SJCRH30 (cell line): ENCODE measurements around the gene LRRC7. TPM values are rescaled to one million over a fixed set of nuclear protein-coding genes. Genes with fewer than 3 reads are reported as not detected.
"Not testable (repeated sequence)": the region's sequence is repeated elsewhere in the genome, so short reads cannot be mapped to it uniquely, and the experiment has no call there.

Experiments used
- DNase-seq, 2 experiments: peaks; one replicate each; pipeline ENCODE4 v3.0.0-alpha.2; 2015 to 2020
- H3K27ac ChIP-seq: fragments of 250-450 bp; sonication (Bioruptor Pico); 2 replicates; pipeline ENCODE4 v1.5.1; 2020; ENCODE audit warnings: mild to moderate bottlenecking, moderate library complexity
- H3K27me3 ChIP-seq: fragments of 250-450 bp; sonication (Bioruptor Pico); 2 replicates; pipeline ENCODE4 v1.5.1; 2020; ENCODE audit warnings: mild to moderate bottlenecking, moderate library complexity
- H3K36me3 ChIP-seq: fragments of 250-450 bp; sonication (Bioruptor Pico); 2 replicates; pipeline ENCODE4 v1.5.1; 2020; ENCODE audit warnings: mild to moderate bottlenecking, moderate library complexity
- H3K4me1 ChIP-seq: fragments of 250-450 bp; sonication (Bioruptor Pico); 2 replicates; pipeline ENCODE4 v1.5.1; 2020; ENCODE audit warnings: mild to moderate bottlenecking, moderate library complexity
- H3K4me3 ChIP-seq: fragments of 250-450 bp; sonication (Bioruptor Pico); 2 replicates; pipeline ENCODE4 v1.5.1; 2020; ENCODE audit warnings: mild to moderate bottlenecking, moderate library complexity
- H3K9me3 ChIP-seq: fragments of 250-450 bp; sonication (Bioruptor Pico); replicated peaks from 2 replicates; pipeline ENCODE4 v1.5.1; 2020; ENCODE audit warnings: mild to moderate bottlenecking, moderate library complexity
- total RNA-seq: library from RNA; depleted of rRNA; stranded (reverse); fragments of >200 nt; shearing (Covaris generic); gene quantifications from 2 replicates; pipeline ENCODE4 v1.2.3, GENCODE V29; 2014

Gene LRRC7
- total RNA-seq, 1 experiment from 2014 or later = 0.04 TPM

DNA sequence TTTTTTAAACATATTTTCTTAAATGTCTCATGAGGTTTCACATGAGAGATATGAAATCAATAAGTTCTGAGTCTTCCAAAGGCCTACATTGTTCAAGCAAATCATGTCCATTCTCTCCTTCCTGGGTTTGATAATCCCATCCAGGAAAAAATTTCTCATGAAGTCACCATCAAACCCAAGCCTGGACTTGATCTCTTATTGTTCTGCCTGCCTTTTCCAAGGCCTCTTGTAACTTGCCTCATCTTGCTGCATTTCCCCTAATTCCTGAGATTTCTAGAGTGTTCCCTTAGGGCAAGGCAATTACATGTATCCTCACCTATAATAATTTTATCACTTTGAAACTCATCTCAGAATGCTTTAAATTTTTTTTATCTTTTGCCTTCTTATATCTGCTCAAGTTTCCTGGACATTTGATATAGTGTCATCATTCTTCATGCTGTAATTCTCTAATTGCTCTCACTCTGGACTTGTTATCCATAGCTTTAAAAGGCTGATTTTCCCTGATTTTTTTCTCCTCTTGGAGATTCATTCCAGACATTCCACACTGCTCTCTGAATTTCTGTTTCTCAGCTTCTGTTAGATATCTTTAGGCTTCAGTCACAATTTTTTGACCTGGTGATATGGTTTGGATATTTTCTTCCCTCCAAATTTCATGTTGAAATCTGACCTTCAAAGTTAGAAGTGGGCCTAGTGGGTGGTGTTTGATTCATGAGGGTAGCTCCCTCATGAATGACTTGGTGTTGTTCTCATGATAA, 126.4 kb downstream of the LRRC7 start:
- Histone ChIP-seq H3K4me3 (no peak overlapping the region), H3K27ac (no peak overlapping the region), H3K9me3 (no peaks in the 10 kb centered on the region), H3K4me1 (no peaks in the 10 kb centered on the region), H3K36me3 (no peaks in the 10 kb centered on the region), H3K27me3 (no peaks in the 10 kb centered on the region)
- no peak for DNase-seq

DNA sequence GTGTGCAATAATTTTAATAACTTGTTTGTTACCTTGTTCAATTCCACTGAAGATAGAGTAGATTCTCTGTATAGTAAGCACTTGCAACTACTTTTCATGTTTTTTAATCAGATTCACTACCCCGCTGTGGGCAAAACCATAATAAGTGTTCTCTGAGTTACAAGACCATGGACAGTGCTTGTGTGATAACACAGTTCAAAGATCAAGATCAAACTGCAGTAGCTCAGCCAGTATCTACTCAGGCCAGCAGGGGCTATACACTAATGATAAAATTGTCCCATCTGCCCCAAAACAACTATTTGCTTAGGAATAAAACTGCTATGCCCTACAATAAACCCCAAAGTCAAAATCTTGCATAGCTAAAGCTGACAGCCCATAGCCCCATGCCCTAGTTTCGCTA, 129.6 kb downstream of the LRRC7 start:
- no peak for DNase-seq
- Histone ChIP-seq H3K4me1 (no peaks in the 10 kb centered on the region), H3K27me3 (no peaks in the 10 kb centered on the region), H3K36me3 (no peaks in the 10 kb centered on the region), H3K9me3 (no peaks in the 10 kb centered on the region), H3K27ac (no peak overlapping the region), H3K4me3 (no peak overlapping the region)

DNA sequence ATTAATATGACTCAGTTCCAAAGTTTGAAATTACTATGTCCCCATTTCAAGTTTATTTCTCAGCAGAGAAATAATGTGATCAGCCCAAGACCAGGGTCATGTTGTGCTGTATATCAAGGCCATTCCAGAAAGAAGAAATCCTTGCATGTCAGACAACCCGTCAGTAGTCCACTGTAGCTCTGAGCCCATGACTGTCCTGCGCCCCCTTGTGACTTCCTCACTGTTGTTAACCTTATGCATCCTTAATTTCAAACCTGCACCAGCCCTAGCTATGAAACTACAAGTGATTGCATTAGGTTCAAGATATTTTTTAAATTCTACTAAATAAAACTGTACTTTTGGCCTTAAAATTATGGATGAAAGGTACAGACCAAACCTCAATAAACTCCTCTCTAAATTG, 133.0 kb downstream of the LRRC7 start:
- Histone ChIP-seq H3K36me3 (no peaks in the 10 kb centered on the region), H3K4me1 (no peaks in the 10 kb centered on the region), H3K27ac (no peak overlapping the region), H3K27me3 (no peaks in the 10 kb centered on the region), H3K4me3 (no peak overlapping the region), H3K9me3 (no peaks in the 10 kb centered on the region)
- DNase-seq = peak; percentile 27 to 51

DNA sequence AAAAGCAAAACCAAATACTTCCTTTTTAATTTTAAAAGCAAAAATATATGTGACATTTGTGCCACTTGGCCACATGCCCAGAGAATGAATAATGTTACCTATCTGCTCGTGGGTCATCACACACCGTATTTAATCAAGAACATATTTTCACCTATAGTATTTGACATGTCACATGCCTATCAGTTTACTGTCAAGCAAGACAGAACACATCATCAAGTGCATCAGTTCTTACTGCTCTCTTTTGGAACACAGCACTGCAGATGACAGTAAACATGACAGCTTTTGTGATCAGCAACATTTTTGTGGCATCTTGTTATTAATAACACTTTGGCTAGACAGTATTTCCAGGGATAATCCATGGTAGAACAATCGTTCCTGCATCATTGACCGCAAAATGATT, 134.4 kb downstream of the LRRC7 start:
- DNase-seq = no peak
- 0 out of 2 replicates have a peak, but pooled peaks cover 3% of the 10 kb centered on the region for H3K27me3 ChIP-seq
- H3K4me1 ChIP-seq = no peaks in the 10 kb centered on the region
- H3K4me3 ChIP-seq = no peak overlapping the region
- H3K36me3 ChIP-seq = no peaks in the 10 kb centered on the region
- H3K9me3 ChIP-seq = no peaks in the 10 kb centered on the region
- no peak overlapping the region for H3K27ac ChIP-seq

DNA sequence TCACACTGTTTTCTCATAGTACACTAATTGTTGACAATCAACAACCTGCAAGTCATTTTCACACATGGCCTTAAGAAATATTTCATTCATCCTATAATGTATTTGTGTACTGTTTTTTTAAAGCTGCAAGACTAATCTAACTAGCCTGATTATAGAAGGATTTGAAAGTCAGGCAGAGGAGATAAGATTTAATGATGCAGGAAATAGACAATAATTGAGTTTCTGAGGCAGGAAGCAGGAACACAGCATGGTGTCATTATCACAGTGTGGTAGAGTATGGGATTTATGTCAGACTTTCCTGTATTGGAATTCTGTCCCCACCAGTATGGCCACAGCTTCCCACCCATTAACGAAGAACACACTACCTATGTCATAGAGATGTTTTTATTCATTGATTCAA, 138.8 kb downstream of the LRRC7 start:
- H3K27ac ChIP-seq = no peak overlapping the region
- H3K36me3 ChIP-seq = no peaks in the 10 kb centered on the region
- H3K4me1 ChIP-seq = no peaks in the 10 kb centered on the region
- H3K9me3 ChIP-seq = no peaks in the 10 kb centered on the region
- no peak for DNase-seq
- no peak overlapping the region for H3K4me3 ChIP-seq
- H3K27me3 ChIP-seq = 0 out of 2 replicates have a peak, but pooled peaks cover 3% of the 10 kb centered on the region

DNA sequence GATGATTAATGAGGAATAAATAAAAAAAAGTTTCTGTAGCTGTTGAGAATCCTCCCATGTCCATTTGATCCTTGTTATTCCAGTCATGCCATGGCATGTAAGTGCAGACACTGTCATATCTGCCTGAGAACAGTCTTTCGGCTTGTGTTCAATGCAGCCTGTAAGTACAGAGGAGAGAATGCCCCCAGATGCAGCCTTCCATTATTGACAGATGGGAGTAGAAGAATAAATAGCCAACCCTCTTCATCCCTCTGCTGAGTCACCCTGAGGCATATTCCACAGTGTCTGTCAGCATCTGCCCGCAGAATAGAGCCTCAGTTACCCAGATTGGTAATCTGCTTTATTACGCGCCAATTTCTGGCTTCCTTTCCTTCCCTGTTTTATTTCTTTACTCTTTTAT, 139.4 kb downstream of the LRRC7 start:
- no peaks in the 10 kb centered on the region for H3K36me3 ChIP-seq
- no peaks in the 10 kb centered on the region for H3K4me1 ChIP-seq
- H3K9me3 ChIP-seq = no peaks in the 10 kb centered on the region
- DNase-seq = no peak
- H3K4me3 ChIP-seq = no peak overlapping the region
- no peak overlapping the region for H3K27ac ChIP-seq
- H3K27me3 ChIP-seq = 0 out of 2 replicates have a peak, but pooled peaks cover 3% of the 10 kb centered on the region

DNA sequence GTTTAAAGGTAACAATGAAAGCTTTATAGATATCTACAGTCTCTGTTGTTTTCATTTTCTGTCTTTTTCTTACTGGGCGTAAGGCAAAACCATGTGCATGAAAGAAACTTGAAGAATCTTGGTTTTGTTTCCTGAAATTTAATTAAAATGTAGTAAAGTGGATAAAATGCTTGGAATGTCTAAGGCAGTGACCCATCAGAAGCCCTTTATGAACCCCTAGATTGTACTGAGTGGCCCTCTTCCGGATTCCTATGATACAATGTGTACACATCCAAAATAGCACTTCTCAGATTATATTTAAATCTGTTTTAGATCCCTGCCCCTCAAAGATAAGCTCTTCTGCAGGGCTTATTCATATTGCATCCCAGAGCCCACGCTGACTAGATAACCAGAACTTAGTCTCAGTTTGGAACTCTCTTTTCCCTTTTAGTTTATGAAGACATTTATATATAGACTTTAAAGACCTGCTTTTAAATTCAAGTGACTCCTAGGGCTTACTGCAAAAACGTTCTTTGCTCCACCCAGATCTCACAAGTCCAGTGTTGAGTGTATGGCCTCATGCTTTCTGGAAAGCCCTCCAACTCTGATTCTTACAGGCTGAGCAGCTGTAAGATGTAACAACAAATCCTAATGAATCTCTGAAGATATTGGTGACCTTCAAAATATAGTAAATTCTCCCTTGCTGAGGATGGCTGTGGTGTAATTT, 142.9 kb downstream of the LRRC7 start:
- H3K4me1 ChIP-seq = no peaks in the 10 kb centered on the region
- 0 out of 2 replicates have a peak, but pooled peaks cover 3% of the 10 kb centered on the region for H3K27me3 ChIP-seq
- H3K27ac ChIP-seq = no peak overlapping the region
- H3K9me3 ChIP-seq = no peaks in the 10 kb centered on the region
- no peak overlapping the region for H3K4me3 ChIP-seq
- no peaks in the 10 kb centered on the region for H3K36me3 ChIP-seq
- DNase-seq = no peak

DNA sequence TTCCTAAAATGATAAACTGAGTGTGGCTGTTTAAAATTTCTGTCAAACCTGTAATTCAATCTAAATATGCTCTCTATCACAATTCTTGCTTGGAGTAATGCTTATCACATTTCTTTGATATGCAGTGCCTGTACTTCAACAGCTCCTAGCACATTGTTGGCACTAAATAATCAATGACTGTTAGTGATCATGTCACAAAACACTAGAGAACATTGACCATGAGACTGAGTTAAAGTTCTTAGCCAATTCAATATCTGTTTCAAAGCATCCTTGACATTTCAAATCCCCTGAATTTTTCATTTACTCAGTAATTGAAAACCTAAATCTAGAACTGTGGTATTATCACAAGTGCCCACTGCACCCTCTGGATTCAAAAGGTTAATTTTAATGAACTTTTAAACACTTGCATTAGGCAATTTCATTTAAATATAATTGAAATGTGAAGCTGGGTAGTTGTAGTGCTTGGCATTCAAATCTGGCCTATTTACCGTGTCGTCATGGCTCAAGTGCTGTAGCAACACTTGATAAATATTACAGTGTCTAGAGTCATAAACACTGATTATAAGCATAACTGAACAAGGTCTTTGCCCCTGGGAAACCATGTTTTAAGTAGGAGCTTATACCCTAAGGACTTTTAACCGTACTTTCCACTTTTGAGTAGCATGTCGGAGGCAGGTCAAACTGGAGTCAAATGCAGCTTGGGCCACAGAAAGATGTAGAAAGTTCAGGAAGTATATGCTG, 143.6 kb downstream of the LRRC7 start:
- H3K36me3 ChIP-seq = no peaks in the 10 kb centered on the region
- no peaks in the 10 kb centered on the region for H3K4me1 ChIP-seq
- H3K27me3 ChIP-seq = 0 out of 2 replicates have a peak, but pooled peaks cover 3% of the 10 kb centered on the region
- no peak overlapping the region for H3K27ac ChIP-seq
- H3K9me3 ChIP-seq = no peaks in the 10 kb centered on the region
- no peak for DNase-seq
- no peak overlapping the region for H3K4me3 ChIP-seq

DNA sequence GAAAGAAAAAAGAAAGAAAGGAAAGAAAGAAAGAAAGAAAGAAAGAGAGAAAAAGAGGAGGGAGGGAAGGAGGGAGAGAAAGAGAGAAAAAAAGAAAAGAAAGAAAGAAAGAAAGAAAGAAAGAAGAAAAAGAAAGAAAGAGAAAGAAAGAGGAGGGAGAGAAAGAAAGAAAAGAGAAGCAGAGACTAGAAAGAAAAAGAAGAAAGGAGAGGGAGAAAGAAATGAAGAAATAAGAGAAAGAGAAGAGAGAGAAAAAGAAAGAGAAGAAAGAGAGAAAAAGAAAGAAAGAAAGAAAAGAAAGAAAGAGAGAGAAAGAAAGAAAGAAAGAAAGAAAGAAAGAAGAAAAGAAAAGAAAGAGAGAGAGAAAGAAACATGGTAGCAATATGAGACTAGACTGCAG, 150.1 kb downstream of the LRRC7 start:
- H3K4me1 ChIP-seq, H3K27ac ChIP-seq: not testable (repeated sequence)

DNA sequence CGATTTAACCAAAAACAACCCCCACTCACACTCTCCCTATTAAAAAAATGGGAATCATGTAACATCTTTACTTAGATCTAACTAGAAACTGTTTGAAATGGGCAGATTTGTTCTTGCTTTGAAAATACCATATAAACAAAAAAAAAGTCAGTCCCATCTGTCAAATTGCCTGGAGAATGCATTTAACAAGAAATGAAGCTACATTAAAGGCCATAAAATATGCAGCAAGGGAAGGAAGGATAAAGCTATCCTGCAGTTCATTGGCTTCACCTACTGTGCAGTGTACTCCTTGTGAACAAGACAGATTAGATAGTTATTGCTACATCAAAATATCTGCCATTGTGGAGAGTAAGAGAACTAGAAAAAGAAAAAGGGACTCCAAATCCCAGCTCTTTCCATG, 160.5 kb downstream of the LRRC7 start:
- Histone ChIP-seq H3K9me3 (no peaks in the 10 kb centered on the region), H3K36me3 (no peaks in the 10 kb centered on the region), H3K4me1 (no peaks in the 10 kb centered on the region), H3K4me3 (no peak overlapping the region), H3K27ac (no peak overlapping the region), H3K27me3 (no peaks in the 10 kb centered on the region)
- DNase-seq = no peak

More for the DNA sequence above, 150.1 kb downstream of the LRRC7 start:
- H3K9me3 ChIP-seq, H3K27me3 ChIP-seq, H3K4me3 ChIP-seq, H3K36me3 ChIP-seq, DNase-seq: not testable (repeated sequence)

DNA sequence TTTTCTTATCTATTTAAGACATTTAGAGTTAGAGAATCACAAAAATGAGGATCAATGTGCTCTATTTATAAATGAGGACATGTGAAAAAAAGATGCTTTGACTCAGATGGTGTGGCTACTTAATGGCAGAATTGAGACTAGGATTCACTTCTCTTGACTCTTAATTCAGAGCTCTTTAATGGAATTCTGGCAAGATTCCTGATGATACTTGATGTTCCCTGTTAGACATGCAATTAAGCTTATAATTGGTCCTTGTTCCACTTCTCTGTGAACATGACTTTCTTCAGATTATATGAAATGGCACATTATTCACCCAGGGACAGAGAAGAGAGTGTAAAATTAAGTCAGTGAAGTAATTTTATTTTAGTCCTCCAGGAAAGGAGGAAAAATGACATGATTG, 165.3 kb downstream of the LRRC7 start:
- no peaks in the 10 kb centered on the region for H3K27me3 ChIP-seq
- no peaks in the 10 kb centered on the region for H3K36me3 ChIP-seq
- H3K4me3 ChIP-seq = no peak overlapping the region
- no peaks in the 10 kb centered on the region for H3K9me3 ChIP-seq
- H3K27ac ChIP-seq = no peak overlapping the region
- DNase-seq = no peak
- H3K4me1 ChIP-seq = no peaks in the 10 kb centered on the region

DNA sequence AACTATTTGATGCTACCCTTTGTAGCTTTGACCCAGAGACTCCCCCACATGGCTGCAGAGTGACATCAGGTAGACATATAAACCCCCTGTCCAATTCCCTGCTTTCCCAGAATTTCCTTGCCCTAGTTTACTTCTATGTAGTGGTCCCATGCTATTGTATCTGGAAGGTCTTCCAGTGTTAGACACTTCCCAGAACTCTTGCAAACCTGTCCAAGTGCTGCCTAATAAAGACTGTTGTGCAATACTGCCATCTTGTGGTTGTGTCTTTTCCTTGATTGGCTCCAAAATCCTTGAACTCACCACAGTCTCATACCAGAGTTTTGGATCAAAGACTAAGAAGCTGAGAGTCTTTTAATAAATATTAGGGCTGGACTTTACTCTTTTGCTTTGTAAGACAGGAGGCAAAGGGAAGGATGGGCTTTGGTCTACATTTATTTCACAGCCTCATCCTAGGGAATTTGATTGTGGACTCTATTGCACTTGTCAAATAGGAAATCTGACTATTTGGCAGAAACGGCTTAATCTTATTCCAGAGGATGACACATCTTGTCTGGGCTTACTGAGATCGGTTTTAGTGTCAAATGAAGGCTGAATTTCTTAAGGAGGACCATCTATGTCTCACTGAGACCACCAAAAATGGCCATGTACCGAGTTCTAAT, 169.9 kb downstream of the LRRC7 start:
- DNase-seq = peak; percentile 18 to 80
- no peaks in the 10 kb centered on the region for H3K9me3 ChIP-seq
- H3K27ac ChIP-seq = no peak overlapping the region
- no peaks in the 10 kb centered on the region for H3K36me3 ChIP-seq
- no peaks in the 10 kb centered on the region for H3K4me1 ChIP-seq
- peaks cover 4% of the 10 kb centered on the region for H3K27me3 ChIP-seq
- no peak overlapping the region for H3K4me3 ChIP-seq

DNA sequence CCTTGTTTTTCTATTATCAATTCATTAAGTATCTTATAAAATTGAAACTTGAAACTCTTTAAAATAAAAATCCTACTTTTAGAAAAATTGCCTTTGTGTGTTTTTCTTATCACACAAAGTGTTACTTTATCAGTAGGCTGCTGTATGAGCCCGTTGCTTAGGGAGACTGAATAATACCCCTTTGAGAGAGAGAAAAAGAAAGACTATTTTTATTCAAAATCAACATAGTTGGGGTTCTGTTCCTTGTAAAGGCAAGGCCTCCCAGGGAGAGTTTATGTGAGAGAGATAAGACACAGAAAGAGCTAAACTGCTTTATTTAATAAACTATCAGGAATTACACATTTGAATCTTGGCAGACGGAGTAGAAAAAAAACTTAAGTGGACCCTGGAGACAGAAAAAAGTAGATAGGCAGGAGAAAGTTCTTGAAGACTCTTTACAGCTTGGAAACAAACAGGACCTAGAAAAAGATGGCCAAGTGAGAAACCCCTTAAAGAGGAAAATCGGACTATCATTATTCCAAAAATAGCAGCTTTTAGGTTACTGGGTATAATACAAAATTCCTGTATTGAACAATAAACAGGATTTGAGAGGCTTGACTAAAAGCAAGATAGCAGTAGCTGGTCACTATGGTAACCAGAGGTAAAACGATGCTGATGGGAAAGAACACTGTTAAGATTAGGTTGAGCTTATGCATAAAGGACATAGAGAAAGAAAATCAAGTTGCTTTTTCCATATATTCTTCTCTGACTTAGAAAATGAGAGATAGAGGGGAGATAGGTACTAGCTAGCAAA, 170.9 kb downstream of the LRRC7 start:
- no peaks in the 10 kb centered on the region for H3K9me3 ChIP-seq
- no peak for DNase-seq

DNA sequence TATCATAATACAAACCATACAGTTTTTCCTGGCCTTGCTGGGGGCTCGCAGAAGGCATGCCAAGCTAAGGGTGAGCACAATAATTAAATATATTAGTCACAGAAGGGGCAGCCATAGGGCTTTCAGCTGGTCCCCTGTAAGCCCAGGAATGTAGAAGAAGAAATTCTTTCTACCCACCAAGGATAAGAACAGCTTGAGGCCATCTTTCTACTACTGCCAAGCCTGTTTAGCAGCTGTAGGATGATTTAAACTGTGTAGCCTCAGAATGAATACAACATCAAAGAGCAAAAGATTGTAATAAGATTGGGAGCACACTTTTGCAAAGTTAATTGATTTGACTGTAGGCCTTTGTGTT, 171.5 kb downstream of the LRRC7 start:
- Histone ChIP-seq H3K9me3 (no peaks in the 10 kb centered on the region), H3K27ac (no peak overlapping the region)
- peak; percentile 3 to 14 for DNase-seq

More for the DNA sequence above, 170.9 kb downstream of the LRRC7 start:
- Histone ChIP-seq H3K4me1 (no peaks in the 10 kb centered on the region), H3K27me3 (peaks cover 4% of the 10 kb centered on the region), H3K4me3 (no peak overlapping the region), H3K36me3 (no peaks in the 10 kb centered on the region), H3K27ac (no peak overlapping the region)

More for the DNA sequence above, 171.5 kb downstream of the LRRC7 start:
- Histone ChIP-seq H3K27me3 (peaks cover 4% of the 10 kb centered on the region), H3K4me1 (no peaks in the 10 kb centered on the region), H3K36me3 (no peaks in the 10 kb centered on the region), H3K4me3 (no peak overlapping the region)
